Measurements from ENCODE around the gene VWA8.

DNA sequence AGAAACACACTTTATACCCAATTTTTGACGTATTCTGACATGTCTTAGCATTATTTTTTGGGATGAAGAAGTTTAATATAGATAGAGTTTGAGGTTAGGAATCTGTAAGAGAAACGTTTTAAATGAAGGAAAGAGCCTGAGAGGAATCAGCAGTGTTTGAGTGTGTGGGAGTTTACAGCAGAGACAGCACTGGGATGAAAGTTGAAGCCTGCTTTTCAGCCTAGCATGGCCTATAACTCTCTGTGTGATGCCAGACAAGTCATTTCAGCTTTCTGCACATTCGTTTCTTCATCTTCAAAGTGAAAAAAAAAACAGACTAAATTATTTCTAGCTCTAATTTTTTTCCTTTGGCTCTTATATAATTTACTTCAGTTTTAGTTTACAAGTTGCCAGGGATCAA lies 326.5 kb downstream of the VWA8 start:
- TF ChIP-seq, protein P1, sequence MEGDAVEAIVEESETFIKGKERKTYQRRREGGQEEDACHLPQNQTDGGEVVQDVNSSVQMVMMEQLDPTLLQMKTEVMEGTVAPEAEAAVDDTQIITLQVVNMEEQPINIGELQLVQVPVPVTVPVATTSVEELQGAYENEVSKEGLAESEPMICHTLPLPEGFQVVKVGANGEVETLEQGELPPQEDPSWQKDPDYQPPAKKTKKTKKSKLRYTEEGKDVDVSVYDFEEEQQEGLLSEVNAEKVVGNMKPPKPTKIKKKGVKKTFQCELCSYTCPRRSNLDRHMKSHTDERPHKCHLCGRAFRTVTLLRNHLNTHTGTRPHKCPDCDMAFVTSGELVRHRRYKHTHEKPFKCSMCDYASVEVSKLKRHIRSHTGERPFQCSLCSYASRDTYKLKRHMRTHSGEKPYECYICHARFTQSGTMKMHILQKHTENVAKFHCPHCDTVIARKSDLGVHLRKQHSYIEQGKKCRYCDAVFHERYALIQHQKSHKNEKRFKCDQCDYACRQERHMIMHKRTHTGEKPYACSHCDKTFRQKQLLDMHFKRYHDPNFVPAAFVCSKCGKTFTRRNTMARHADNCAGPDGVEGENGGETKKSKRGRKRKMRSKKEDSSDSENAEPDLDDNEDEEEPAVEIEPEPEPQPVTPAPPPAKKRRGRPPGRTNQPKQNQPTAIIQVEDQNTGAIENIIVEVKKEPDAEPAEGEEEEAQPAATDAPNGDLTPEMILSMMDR (IDR thresholded peaks at IDR 0.05) = no peak
- no peak for TF ChIP-seq POLR2A (IDR thresholded peaks at IDR 0.05)
